Astrocyte (in vitro differentiated cells and primary cell): ENCODE results near the gene CTNNB1. TPM values are rescaled to one million over a fixed set of nuclear protein-coding genes. Genes with fewer than 3 reads are reported as not detected.

Experiments
- DNase-seq: peaks from one replicate; pipeline ENCODE4 v3.0.0-alpha.2; 2010; ENCODE audit warnings: low read depth
- FAIRE-seq: peaks from 2 replicates; lab custom pipeline; 2011; peaks lifted over from hg19 to GRCh38; lab: Jason Lieb, UNC
- H2AFZ ChIP-seq: 2 replicates; pipeline ENCODE4 v1.6.0; 2012; ENCODE audit warnings: low read depth, low read length, inconsistent platforms
- H3K27ac ChIP-seq: 2 replicates; pipeline ENCODE4 v1.5.1; 2011; ENCODE audit warnings: low read depth, low read length, inconsistent platforms
- H3K27me3 ChIP-seq: 2 replicates; pipeline ENCODE4 v1.6.0; 2011; ENCODE audit warnings: low read length, inconsistent platforms; ENCODE audit not compliant: insufficient read depth
- H3K36me3 ChIP-seq: 2 replicates; pipeline ENCODE4 v1.5.1; 2011; ENCODE audit warnings: low read length, inconsistent platforms; ENCODE audit not compliant: insufficient read depth
- H3K4me1 ChIP-seq: 2 replicates; pipeline ENCODE4 v1.5.1; 2011; ENCODE audit warnings: low read length, inconsistent platforms; ENCODE audit not compliant: insufficient read depth
- H3K4me2 ChIP-seq: 2 replicates; pipeline ENCODE4 v1.6.0; 2012; ENCODE audit warnings: low read length, inconsistent platforms
- H3K4me3 ChIP-seq: 2 replicates; pipeline ENCODE4 v1.5.1; 2011; ENCODE audit warnings: low read depth, mild to moderate bottlenecking, low read length, inconsistent platforms; ENCODE audit not compliant: insufficient read depth
- H3K79me2 ChIP-seq: 2 replicates; pipeline ENCODE4 v1.6.0; 2012; ENCODE audit warnings: mild to moderate bottlenecking, low read length, inconsistent platforms; ENCODE audit not compliant: insufficient read depth
- H3K9ac ChIP-seq: 2 replicates; pipeline ENCODE4 v1.6.0; 2012; ENCODE audit warnings: mild to moderate bottlenecking, low read length, inconsistent platforms
- H3K9me3 ChIP-seq: 2 replicates; pipeline ENCODE4 v1.5.1; 2012; ENCODE audit warnings: low read depth, mild to moderate bottlenecking, low read length, inconsistent platforms; ENCODE audit not compliant: insufficient read depth
- H4K20me1 ChIP-seq: 2 replicates; pipeline ENCODE4 v1.6.0; 2012; ENCODE audit warnings: low read length, inconsistent platforms; ENCODE audit not compliant: insufficient read depth
- H3K27ac Mint-ChIP-seq: one replicate; pipeline ENCODE4 v1.8.0; 2021; ENCODE audit warnings: mild to moderate bottlenecking, mixed read lengths; ENCODE audit not compliant: unreplicated experiment
- H3K27me3 Mint-ChIP-seq: one replicate; pipeline ENCODE4 v1.8.0; 2021; ENCODE audit warnings: low read depth, mixed read lengths; ENCODE audit not compliant: unreplicated experiment
- H3K36me3 Mint-ChIP-seq: one replicate; pipeline ENCODE4 v1.8.0; 2021; ENCODE audit warnings: low read depth, mixed read lengths; ENCODE audit not compliant: unreplicated experiment
- H3K4me1 Mint-ChIP-seq: one replicate; pipeline ENCODE4 v1.8.0; 2021; ENCODE audit warnings: low read depth, mixed read lengths; ENCODE audit not compliant: unreplicated experiment
- H3K4me3 Mint-ChIP-seq: one replicate; pipeline ENCODE4 v1.8.0; 2021; ENCODE audit warnings: mild to moderate bottlenecking, moderate library complexity, mixed read lengths; ENCODE audit not compliant: unreplicated experiment
- H3K9me3 Mint-ChIP-seq: one replicate; pipeline ENCODE4 v1.8.0; 2021; ENCODE audit warnings: mild to moderate bottlenecking, mixed read lengths; ENCODE audit not compliant: unreplicated experiment
- EZH2 ChIP-seq: IDR thresholded peaks from 2 replicates; pipeline ENCODE4 v1.6.1; 2012; ENCODE audit warnings: mild to moderate bottlenecking, low read length, inconsistent platforms; ENCODE audit not compliant: insufficient read depth
- total RNA-seq: library from RNA; stranded (reverse); gene quantifications from 2 replicates; pipeline ENCODE4 v1.2.1, GENCODE V29; 2021
- TF ChIP-seq, protein P1 (sequence below): IDR thresholded peaks from 2 replicates; pipeline ENCODE4 v1.5.1; 2011; ENCODE audit warnings: low read depth, mild to moderate bottlenecking, inconsistent platforms, low read length, moderate library complexity; ENCODE audit not compliant: insufficient read depth

Gene CTNNB1
- total RNA-seq, 1 donor from 2014 or later, result 656 TPM

- Mint-ChIP-seq H3K27ac (no peak overlapping the region), H3K4me3 (no peak overlapping the region), H3K9me3 (peaks cover 4% of the 10 kb centered on the region), H3K4me1 (peaks cover 9% of the 10 kb centered on the region), H3K27me3 (no peaks in the 10 kb centered on the region), H3K36me3 (peaks cover 7% of the 10 kb centered on the region)
- TF ChIP-seq EZH2, result no peak
- no peak for DNase-seq
- Histone ChIP-seq H2AFZ (no peak overlapping the region), H3K79me2 (no peaks in the 10 kb centered on the region), H4K20me1 (no peaks in the 10 kb centered on the region), H3K36me3 (no peaks in the 10 kb centered on the region), H3K4me1 (peaks cover 9% of the 10 kb centered on the region), H3K9me3 (no peaks in the 10 kb centered on the region), H3K4me2 (no peak overlapping the region), H3K9ac (no peak overlapping the region), H3K4me3 (no peak overlapping the region), H3K27me3 (no peaks in the 10 kb centered on the region), H3K27ac (no peak overlapping the region)
- FAIRE-seq, result no peak
Measured at GRCh38 chr3:41260063-41260450, 60.8 kb downstream of the CTNNB1 start.

- Histone ChIP-seq H3K4me2 (peak overlapping the region; percentile 39), H3K9ac (peak overlapping the region; percentile 25), H3K9me3 (no peaks in the 10 kb centered on the region), H3K4me1 (peaks cover 27% of the 10 kb centered on the region), H3K4me3 (no peak overlapping the region), H3K79me2 (no peaks in the 10 kb centered on the region), H3K27me3 (no peaks in the 10 kb centered on the region), H3K27ac (peak overlapping the region; percentile 42), H4K20me1 (no peaks in the 10 kb centered on the region), H3K36me3 (no peaks in the 10 kb centered on the region), H2AFZ (peak overlapping the region; percentile 19)
- peaks cover 7% of the 10 kb centered on the region for H3K36me3 Mint-ChIP-seq
- no peak overlapping the region for H3K4me3 Mint-ChIP-seq
- FAIRE-seq (no peak), DNase-seq (peak; percentile 67)
- peaks cover 4% of the 10 kb centered on the region for H3K9me3 Mint-ChIP-seq
- no peak overlapping the region for H3K27ac Mint-ChIP-seq
- no peak for TF ChIP-seq EZH2
- TF ChIP-seq, protein P1, sequence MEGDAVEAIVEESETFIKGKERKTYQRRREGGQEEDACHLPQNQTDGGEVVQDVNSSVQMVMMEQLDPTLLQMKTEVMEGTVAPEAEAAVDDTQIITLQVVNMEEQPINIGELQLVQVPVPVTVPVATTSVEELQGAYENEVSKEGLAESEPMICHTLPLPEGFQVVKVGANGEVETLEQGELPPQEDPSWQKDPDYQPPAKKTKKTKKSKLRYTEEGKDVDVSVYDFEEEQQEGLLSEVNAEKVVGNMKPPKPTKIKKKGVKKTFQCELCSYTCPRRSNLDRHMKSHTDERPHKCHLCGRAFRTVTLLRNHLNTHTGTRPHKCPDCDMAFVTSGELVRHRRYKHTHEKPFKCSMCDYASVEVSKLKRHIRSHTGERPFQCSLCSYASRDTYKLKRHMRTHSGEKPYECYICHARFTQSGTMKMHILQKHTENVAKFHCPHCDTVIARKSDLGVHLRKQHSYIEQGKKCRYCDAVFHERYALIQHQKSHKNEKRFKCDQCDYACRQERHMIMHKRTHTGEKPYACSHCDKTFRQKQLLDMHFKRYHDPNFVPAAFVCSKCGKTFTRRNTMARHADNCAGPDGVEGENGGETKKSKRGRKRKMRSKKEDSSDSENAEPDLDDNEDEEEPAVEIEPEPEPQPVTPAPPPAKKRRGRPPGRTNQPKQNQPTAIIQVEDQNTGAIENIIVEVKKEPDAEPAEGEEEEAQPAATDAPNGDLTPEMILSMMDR, result no peak
- H3K27me3 Mint-ChIP-seq, result no peaks in the 10 kb centered on the region
- H3K4me1 Mint-ChIP-seq, result peaks cover 18% of the 10 kb centered on the region
Measured at GRCh38 chr3:41265011-41265545, 65.8 kb downstream of the CTNNB1 start.

- Mint-ChIP-seq H3K4me3 (no peak overlapping the region), H3K4me1 (peaks cover 18% of the 10 kb centered on the region), H3K27me3 (no peaks in the 10 kb centered on the region), H3K27ac (no peak overlapping the region), H3K9me3 (peaks cover 4% of the 10 kb centered on the region), H3K36me3 (peaks cover 7% of the 10 kb centered on the region)
- no peak for FAIRE-seq
- Histone ChIP-seq H3K27ac (peak overlapping the region; percentile 42), H3K4me2 (peak overlapping the region; percentile 39), H2AFZ (no peak overlapping the region), H3K79me2 (no peaks in the 10 kb centered on the region), H3K27me3 (no peaks in the 10 kb centered on the region), H4K20me1 (no peaks in the 10 kb centered on the region), H3K4me1 (peaks cover 27% of the 10 kb centered on the region), H3K36me3 (no peaks in the 10 kb centered on the region), H3K9me3 (no peaks in the 10 kb centered on the region), H3K9ac (peak overlapping the region; percentile 25), H3K4me3 (no peak overlapping the region)
- TF ChIP-seq, protein P1, result no peak
- peak; percentile 93 for DNase-seq
Measured at GRCh38 chr3:41265823-41266273, 66.5 kb downstream of the CTNNB1 start.
